ENCODE data around the gene SLCO3A1. TPM values are rescaled to one million over a fixed set of nuclear protein-coding genes. Genes with fewer than 3 reads are reported as not detected.

SLCO3A1 gene
- total RNA-seq, 1 experiment from 2014 or later = 5.1 TPM

GRCh38 chr15:92018535-92019239, 165.2 kb downstream of the SLCO3A1 start:
- CTCF ChIA-PET = no interaction called here
- no peak overlapping the region for H3K4me2 ChIP-seq (ENCODE audit: low read length)
- TF ChIP-seq SRF (IDR thresholded peaks at IDR 0.05; ENCODE audit: low read depth) (no peak), ZFX (IDR thresholded peaks at IDR 0.05) (no peak), RAD21 (IDR thresholded peaks at IDR 0.05; ENCODE audit: low read depth) (no peak), ZNF274 (IDR thresholded peaks at IDR 0.05; ENCODE audit: low read depth, low read length) (no peak), FOSL1 (IDR thresholded peaks at IDR 0.05; ENCODE audit: low read depth) (no peak), JUND (IDR thresholded peaks at IDR 0.05) (no peak), CTCF (IDR thresholded peaks at IDR 0.05 in 2 of 3, conservative IDR thresholded peaks at IDR 0.05 in 1 of 3; ENCODE audit: borderline replicate concordance in 1 of 3, insufficient read depth in 1 of 3, low read depth in 2 of 3, low read length in 2 of 3) (no peak), EZH2 (IDR thresholded peaks at IDR 0.05) (no peak), ZBTB33 (IDR thresholded peaks at IDR 0.05; ENCODE audit: extremely low read depth, insufficient replicate concordance, low read length) (no peak), EZH2phosphoT487 (IDR thresholded peaks at IDR 0.05; ENCODE audit: borderline replicate concordance) (no peak), TCF7L2 (IDR thresholded peaks at IDR 0.05; ENCODE audit: borderline replicate concordance, extremely low read depth, insufficient read depth, insufficient read length) (no peak), MAX (IDR thresholded peaks at IDR 0.05) (no peak), EGR1 (IDR thresholded peaks at IDR 0.05; ENCODE audit: low read depth) (no peak), YY1 (IDR thresholded peaks at IDR 0.05; ENCODE audit: extremely low read depth, insufficient replicate concordance, low read depth, low read length) (no peak), REST (IDR thresholded peaks at IDR 0.05; ENCODE audit: low read depth) (no peak), POLR2A (IDR thresholded peaks at IDR 0.05; ENCODE audit: borderline replicate concordance, extremely low read depth, insufficient read depth, insufficient read length) (no peak), SP1 (IDR thresholded peaks at IDR 0.05; ENCODE audit: low read depth) (no peak), CEBPB (IDR thresholded peaks at IDR 0.05; ENCODE audit: low read depth) (no peak)
- no peaks in the 10 kb centered on the region for H4K20me1 ChIP-seq (ENCODE audit: insufficient read depth)
- no peak overlapping the region for H3K4me3 ChIP-seq (replicated peaks in 1 of 2; ENCODE audit: low read depth in 1 of 2, low read length in 2 of 2)
- DNase-seq (ENCODE audit: low read depth, low spot score) (no peak), ATAC-seq (no peak)
- H3K27me3 ChIP-seq (ENCODE audit: insufficient read depth, low read length) = no peaks in the 10 kb centered on the region
- no TSS peak for BruUV-seq (replicated peaks)
- no peak overlapping the region for H3K27ac ChIP-seq (ENCODE audit: low read depth, low read length)
- intact Hi-C loops (cut with micrococcal nuclease) = no loop called here
- POLR2A ChIA-PET = no interaction called here
- RAD21 ChIA-PET (ENCODE audit: low non-redundant PET in 1 of 2, low total read pairs in 2 of 2, uncharacterized antibody in 2 of 2, unreplicated experiment in 2 of 2) = no interaction called here
- no peaks in the 10 kb centered on the region for H3K36me3 ChIP-seq (ENCODE audit: control insufficient read depth in 1 of 2, insufficient read depth in 2 of 2, low read length in 2 of 2)
- H3K9me2 ChIP-seq (ENCODE audit: insufficient read depth) = no peaks in the 10 kb centered on the region
- no peaks in the 10 kb centered on the region for H3K9me3 ChIP-seq (ENCODE audit: control insufficient read depth in 1 of 2, insufficient read depth in 1 of 2, low read depth in 1 of 2, low read length in 2 of 2)
- H3K9ac ChIP-seq (ENCODE audit: low read length) = no peak overlapping the region
- H2AFZ ChIP-seq (ENCODE audit: low read depth, low read length, poor library complexity, severe bottlenecking) = no peak overlapping the region
- no peaks in the 10 kb centered on the region for H3K79me2 ChIP-seq (ENCODE audit: insufficient read depth, low read length)
- H3K4me1 ChIP-seq (ENCODE audit: control insufficient read depth in 1 of 2, insufficient read depth in 2 of 2, low read length in 2 of 2) = no peaks in the 10 kb centered on the region

All from HCT116 (cell line).